C4-2B (cell line): ENCODE results near the gene TSHR.

Experiments used
- CTCF ChIP-seq: fragments of 450-650 bp; conservative IDR thresholded peaks from 2 replicates; pipeline ENCODE4 v1.5.1; 2017; ENCODE audit warnings: mild to moderate bottlenecking
- ZFX ChIP-seq: fragments of 450-650 bp; IDR thresholded peaks from 2 replicates; pipeline ENCODE4 v1.6.1; 2017

GRCh38 chr14:81192594-81192993 lies 237.2 kb downstream of the TSHR start:
- TF ChIP-seq CTCF (no peak), ZFX (no peak)
